Neutrophil (primary cell): ENCODE results near the gene SLC31A1.

Source experiments
- H3K27ac ChIP-seq: fragments of 200-600 bp; sonication (generic); 2 replicates; pipeline ENCODE4 v1.5.1; 2016; ENCODE audit warnings: mild to moderate bottlenecking, moderate library complexity
- H3K27me3 ChIP-seq: fragments of 200-600 bp; sonication (generic); 2 replicates; pipeline ENCODE4 v1.6.0; 2016; ENCODE audit warnings: mild to moderate bottlenecking
- H3K36me3 ChIP-seq: fragments of 200-600 bp; sonication (generic); 2 replicates; pipeline ENCODE4 v1.5.1; 2017
- H3K4me1 ChIP-seq, 2 experiments: fragments of 200-600 bp in 1 of 2; sonication (generic) in 1 of 2; 1 replicate in 1 of 2; 2 replicates in 1 of 2; pipeline versions ENCODE4 v1.5.1 to v1.6.1; 2013 to 2016; ENCODE audit warnings: low read depth in 1 of 2, low read length in 1 of 2, mild to moderate bottlenecking in 1 of 2, moderate library complexity in 1 of 2; ENCODE audit not compliant: control insufficient read depth in 1 of 2, insufficient read depth in 1 of 2
- H3K4me3 ChIP-seq, 2 experiments: fragments of 200-600 bp in 1 of 2; sonication (generic) in 1 of 2; 1 replicate in 1 of 2; 2 replicates in 1 of 2; pipeline ENCODE4 v1.5.1; 2013 to 2016; ENCODE audit warnings: low read depth in 1 of 2, low read length in 1 of 2, mild to moderate bottlenecking in 1 of 2, moderate library complexity in 1 of 2
- H3K9me3 ChIP-seq: fragments of 200-600 bp; sonication (generic); 2 replicates; pipeline ENCODE4 v1.5.1; 2016
- CTCF ChIP-seq: fragments of 200-600 bp; sonication (generic); IDR thresholded peaks from 2 replicates; pipeline ENCODE4 v1.5.1; 2016; ENCODE audit warnings: antibody characterized with exemption

Gene SLC31A1

GRCh38 chr9:113298924-113299770, 77.8 kb downstream of the SLC31A1 start:
- TF ChIP-seq CTCF: no peak
- H3K4me3 ChIP-seq: no peak overlapping the region
- no peaks in the 10 kb centered on the region for H3K9me3 ChIP-seq
- H3K4me1 ChIP-seq: no peaks in the 10 kb centered on the region
- H3K27me3 ChIP-seq: no peaks in the 10 kb centered on the region
- peaks cover 1% of the 10 kb centered on the region for H3K36me3 ChIP-seq
- no peak overlapping the region for H3K27ac ChIP-seq

GRCh38 chr9:113299800-113300292, 78.5 kb downstream of the SLC31A1 start:
- Histone ChIP-seq H3K4me3 (no peak overlapping the region), H3K9me3 (no peaks in the 10 kb centered on the region), H3K27me3 (no peaks in the 10 kb centered on the region), H3K4me1 (no peaks in the 10 kb centered on the region), H3K36me3 (no peaks in the 10 kb centered on the region), H3K27ac (no peak overlapping the region)
- no peak for TF ChIP-seq CTCF

GRCh38 chr9:113301548-113301947, 80.2 kb downstream of the SLC31A1 start:
- Histone ChIP-seq H3K9me3 (no peaks in the 10 kb centered on the region), H3K27me3 (no peaks in the 10 kb centered on the region), H3K27ac (no peak overlapping the region), H3K36me3 (no peaks in the 10 kb centered on the region), H3K4me3 (no peak overlapping the region), H3K4me1 (no peaks in the 10 kb centered on the region)
- no peak for TF ChIP-seq CTCF

GRCh38 chr9:113302792-113303418, 81.6 kb downstream of the SLC31A1 start, which contains the start of gene RNF183:
Gene RNF183, minus strand, starts transcription at chr9:113303376. Its CDS starts 5,192 bp downstream, at chr9:113298184.
- Histone ChIP-seq H3K9me3 (no peaks in the 10 kb centered on the region), H3K4me3 (no peak within 1 kb of the TSS), H3K4me1 (no peaks in the 10 kb centered on the region), H3K27me3 (no peaks in the 10 kb centered on the region), H3K36me3 (no peaks in the 10 kb centered on the region), H3K27ac (no peak within 1 kb of the TSS)
- TF ChIP-seq CTCF: no peak

- H3K27me3 ChIP-seq: no peaks in the 10 kb centered on the region
- no peak overlapping the region for H3K4me3 ChIP-seq
- H3K4me1 ChIP-seq: no peaks in the 10 kb centered on the region
- no peak overlapping the region for H3K27ac ChIP-seq
- H3K9me3 ChIP-seq: no peaks in the 10 kb centered on the region
- no peaks in the 10 kb centered on the region for H3K36me3 ChIP-seq
- TF ChIP-seq CTCF: no peak
Observed at GRCh38 chr9:113306566-113306965, 85.2 kb downstream of the SLC31A1 start.
